Measurements from ENCODE around the gene KCNQ1.

The KCNQ1 gene

DNA sequence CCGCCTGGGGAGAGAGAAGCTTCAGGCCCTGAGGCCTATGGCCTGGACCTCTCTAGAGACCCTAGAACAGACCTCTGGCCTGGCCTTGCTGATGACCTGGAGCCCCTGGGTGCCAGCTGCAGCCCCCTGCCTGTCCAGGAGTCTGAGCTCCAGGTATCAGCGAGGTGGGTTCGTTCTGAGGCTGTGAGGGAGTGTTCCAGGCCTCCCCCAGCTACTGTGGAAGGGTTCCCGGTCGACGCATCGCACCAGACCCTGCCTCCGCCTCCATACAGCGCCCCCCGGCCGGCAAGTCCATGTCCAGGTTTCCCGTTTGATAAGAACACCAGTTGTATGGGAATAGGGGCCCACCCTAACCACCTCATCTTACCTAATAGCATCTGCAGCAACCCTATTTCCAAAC lies 111.1 kb downstream of the KCNQ1 start:
- Histone ChIP-seq H3K36me3 (ENCODE audit: insufficient read depth, low read length) (no peaks in the 10 kb centered on the region), H3K9me2 (ENCODE audit: low read depth, low read length) (no peaks in the 10 kb centered on the region), H3K9me3 (ENCODE audit: low read length) (no peaks in the 10 kb centered on the region), H3K27ac (ENCODE audit: low read depth, low read length, poor library complexity, severe bottlenecking) (no peak overlapping the region), H3K79me2 (ENCODE audit: insufficient read depth, low read length) (no peaks in the 10 kb centered on the region), H3K9ac (ENCODE audit: low read length) (no peak overlapping the region), H4K20me1 (ENCODE audit: insufficient read depth, low read length) (no peaks in the 10 kb centered on the region), H3K4me3 (ENCODE audit: low read depth, low read length, poor library complexity, severe bottlenecking) (no peak overlapping the region), H3F3A (ENCODE audit: insufficient read depth, low read length) (no peaks in the 10 kb centered on the region), H2AFZ (ENCODE audit: low read length) (no peak overlapping the region), H3K4me2 (ENCODE audit: low read length) (no peak overlapping the region), H3K4me1 (ENCODE audit: insufficient read depth, low read length, severe bottlenecking) (no peaks in the 10 kb centered on the region), H3K27me3 (ENCODE audit: insufficient read depth, low read length) (peaks cover 4% of the 10 kb centered on the region; the same call in 1 of the 2 replicates)
- TF ChIP-seq, protein P1, sequence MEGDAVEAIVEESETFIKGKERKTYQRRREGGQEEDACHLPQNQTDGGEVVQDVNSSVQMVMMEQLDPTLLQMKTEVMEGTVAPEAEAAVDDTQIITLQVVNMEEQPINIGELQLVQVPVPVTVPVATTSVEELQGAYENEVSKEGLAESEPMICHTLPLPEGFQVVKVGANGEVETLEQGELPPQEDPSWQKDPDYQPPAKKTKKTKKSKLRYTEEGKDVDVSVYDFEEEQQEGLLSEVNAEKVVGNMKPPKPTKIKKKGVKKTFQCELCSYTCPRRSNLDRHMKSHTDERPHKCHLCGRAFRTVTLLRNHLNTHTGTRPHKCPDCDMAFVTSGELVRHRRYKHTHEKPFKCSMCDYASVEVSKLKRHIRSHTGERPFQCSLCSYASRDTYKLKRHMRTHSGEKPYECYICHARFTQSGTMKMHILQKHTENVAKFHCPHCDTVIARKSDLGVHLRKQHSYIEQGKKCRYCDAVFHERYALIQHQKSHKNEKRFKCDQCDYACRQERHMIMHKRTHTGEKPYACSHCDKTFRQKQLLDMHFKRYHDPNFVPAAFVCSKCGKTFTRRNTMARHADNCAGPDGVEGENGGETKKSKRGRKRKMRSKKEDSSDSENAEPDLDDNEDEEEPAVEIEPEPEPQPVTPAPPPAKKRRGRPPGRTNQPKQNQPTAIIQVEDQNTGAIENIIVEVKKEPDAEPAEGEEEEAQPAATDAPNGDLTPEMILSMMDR (IDR thresholded peaks at IDR 0.05; ENCODE audit: low read length) = no peak

DNA sequence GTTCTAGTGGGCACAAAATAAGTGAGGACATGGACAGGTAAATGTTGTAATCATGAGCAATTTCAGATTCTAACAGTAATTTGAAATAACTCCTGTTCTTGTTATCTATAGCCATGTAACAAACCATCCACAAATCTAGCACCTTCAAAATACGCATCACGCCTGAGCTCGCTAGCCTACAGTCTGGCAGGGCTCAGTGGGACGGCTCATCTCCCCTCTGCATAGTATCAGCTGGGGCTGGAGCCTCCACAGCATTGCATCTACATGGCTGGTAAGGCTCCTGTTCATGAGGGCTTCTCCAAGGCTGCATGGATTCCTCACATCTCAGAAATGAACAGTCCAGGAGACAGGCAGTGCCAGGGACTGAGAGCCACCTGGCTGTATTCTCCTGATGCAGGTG lies 112.6 kb downstream of the KCNQ1 start:
- no peaks in the 10 kb centered on the region for H3K79me2 ChIP-seq (ENCODE audit: insufficient read depth, low read length)
- H3F3A ChIP-seq (ENCODE audit: insufficient read depth, low read length) = no peaks in the 10 kb centered on the region
- no peaks in the 10 kb centered on the region for H3K9me2 ChIP-seq (ENCODE audit: low read depth, low read length)
- H3K4me3 ChIP-seq (ENCODE audit: low read depth, low read length, poor library complexity, severe bottlenecking) = no peak overlapping the region
- H3K36me3 ChIP-seq (ENCODE audit: insufficient read depth, low read length) = no peaks in the 10 kb centered on the region
- no peaks in the 10 kb centered on the region for H4K20me1 ChIP-seq (ENCODE audit: insufficient read depth, low read length)
- H3K9ac ChIP-seq (ENCODE audit: low read length) = no peak overlapping the region
- H3K27ac ChIP-seq (ENCODE audit: low read depth, low read length, poor library complexity, severe bottlenecking) = no peak overlapping the region
- H2AFZ ChIP-seq (ENCODE audit: low read length) = no peak overlapping the region
- H3K9me3 ChIP-seq (ENCODE audit: low read length) = no peaks in the 10 kb centered on the region
- TF ChIP-seq EZH2 (IDR thresholded peaks at IDR 0.05; ENCODE audit: borderline replicate concordance, low read length) = no peak
- TF ChIP-seq, protein P1 (IDR thresholded peaks at IDR 0.05; ENCODE audit: low read length) = no peak
- no peaks in the 10 kb centered on the region for H3K4me1 ChIP-seq (ENCODE audit: insufficient read depth, low read length, severe bottlenecking)
- H3K4me2 ChIP-seq (ENCODE audit: low read length) = no peak overlapping the region
- H3K27me3 ChIP-seq (ENCODE audit: insufficient read depth, low read length) = peaks cover 4% of the 10 kb centered on the region; the same call in 1 of the 2 replicates

DNA sequence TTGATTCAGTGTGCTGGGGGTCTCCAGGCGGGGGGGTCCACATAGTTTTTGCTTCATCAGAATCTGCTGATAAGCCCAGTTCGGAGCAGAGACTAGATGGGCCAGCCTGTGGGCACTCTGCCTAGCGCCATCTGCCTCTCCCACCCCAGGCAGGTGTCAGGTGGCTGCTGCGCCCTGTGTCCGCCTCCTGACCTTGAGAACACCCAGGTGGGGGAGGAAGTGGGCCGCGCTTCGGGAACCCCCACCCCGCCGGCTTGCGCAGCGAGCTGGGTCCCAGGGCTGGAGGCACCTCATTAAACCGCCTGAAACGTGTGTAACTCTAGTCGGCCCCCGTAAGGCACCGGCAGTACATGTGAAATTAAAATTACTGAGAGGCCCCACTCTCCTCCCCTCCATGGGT lies 113.6 kb downstream of the KCNQ1 start:
- Histone ChIP-seq H3F3A (ENCODE audit: insufficient read depth, low read length) (no peaks in the 10 kb centered on the region), H3K36me3 (ENCODE audit: insufficient read depth, low read length) (no peaks in the 10 kb centered on the region), H3K9me3 (ENCODE audit: low read length) (no peaks in the 10 kb centered on the region), H3K27ac (ENCODE audit: low read depth, low read length, poor library complexity, severe bottlenecking) (no peak overlapping the region), H3K27me3 (ENCODE audit: insufficient read depth, low read length) (peaks cover 4% of the 10 kb centered on the region; the same call in 1 of the 2 replicates), H3K9ac (ENCODE audit: low read length) (no peak overlapping the region), H3K9me2 (ENCODE audit: low read depth, low read length) (no peaks in the 10 kb centered on the region), H2AFZ (ENCODE audit: low read length) (no peak overlapping the region), H3K4me3 (ENCODE audit: low read depth, low read length, poor library complexity, severe bottlenecking) (no peak overlapping the region), H3K4me2 (ENCODE audit: low read length) (no peak overlapping the region), H3K4me1 (ENCODE audit: insufficient read depth, low read length, severe bottlenecking) (no peaks in the 10 kb centered on the region), H3K79me2 (ENCODE audit: insufficient read depth, low read length) (no peaks in the 10 kb centered on the region), H4K20me1 (ENCODE audit: insufficient read depth, low read length) (no peaks in the 10 kb centered on the region)
- TF ChIP-seq, protein P1 (IDR thresholded peaks at IDR 0.05; ENCODE audit: low read length) = no peak
- TF ChIP-seq EZH2 (IDR thresholded peaks at IDR 0.05; ENCODE audit: borderline replicate concordance, low read length) = no peak
